ENCODE measurements around the gene PGGHG. TPM values are rescaled to one million over a fixed set of nuclear protein-coding genes. Genes with fewer than 3 reads are reported as not detected.

The PGGHG gene
- total RNA-seq, 1 donor from 2014 or later = 2.6 TPM

- H3K27ac ChIP-seq (ENCODE audit: low read depth, low read length) = no peak overlapping the region
- no peak overlapping the region for H3K4me3 ChIP-seq (ENCODE audit: low read length in 3 of 3)
- peaks cover 62 to 65% (median 65%) of the 10 kb centered on the region in 3 donors for H3K27me3 ChIP-seq (ENCODE audit: control insufficient read depth in 3 of 3, insufficient read depth in 3 of 3, low read length in 3 of 3)
- H3K4me1 ChIP-seq (ENCODE audit: control insufficient read depth in 3 of 3, insufficient read depth in 3 of 3, low read length in 3 of 3) = peaks cover 8 to 15% (median 10%) of the 10 kb centered on the region in 3 donors
- H3K9ac ChIP-seq (ENCODE audit: low read depth in 1 of 3, low read length in 3 of 3) = no peak overlapping the region
- H3K36me3 ChIP-seq (ENCODE audit: control insufficient read depth in 3 of 3, insufficient read depth in 3 of 3, low read length in 3 of 3) = no peaks in the 10 kb centered on the region
- no peaks in the 10 kb centered on the region for H3K9me3 ChIP-seq (ENCODE audit: control insufficient read depth in 3 of 3, low read length in 3 of 3)
Observed at GRCh38 chr11:279040-279965, 9.6 kb upstream of the PGGHG start.

GRCh38 chr11:279966-280705 is 8.8 kb upstream of the PGGHG start:
- peaks cover 68 to 71% (median 69%) of the 10 kb centered on the region in 3 donors for H3K27me3 ChIP-seq (ENCODE audit: control insufficient read depth in 3 of 3, insufficient read depth in 3 of 3, low read length in 3 of 3)
- no peak overlapping the region for H3K9ac ChIP-seq (ENCODE audit: low read depth in 1 of 3, low read length in 3 of 3)
- H3K4me1 ChIP-seq (ENCODE audit: control insufficient read depth in 3 of 3, insufficient read depth in 3 of 3, low read length in 3 of 3) = peaks cover 8 to 15% (median 10%) of the 10 kb centered on the region in 3 donors
- no peaks in the 10 kb centered on the region for H3K9me3 ChIP-seq (ENCODE audit: control insufficient read depth in 3 of 3, low read length in 3 of 3)
- H3K36me3 ChIP-seq (ENCODE audit: control insufficient read depth in 3 of 3, insufficient read depth in 3 of 3, low read length in 3 of 3) = no peaks in the 10 kb centered on the region
- peak overlapping the region in 1 of 3 donors; percentile 20 for H3K4me3 ChIP-seq (ENCODE audit: low read length in 3 of 3)
- no peak overlapping the region for H3K27ac ChIP-seq (ENCODE audit: low read depth, low read length)

GRCh38 chr11:280706-281485 is 8.0 kb upstream of the PGGHG start:
- peak overlapping the region in 1 of 3 donors; percentile 14 for H3K4me3 ChIP-seq (ENCODE audit: low read length in 3 of 3)
- H3K9me3 ChIP-seq (ENCODE audit: control insufficient read depth in 3 of 3, low read length in 3 of 3) = no peaks in the 10 kb centered on the region
- peaks cover 8 to 15% (median 10%) of the 10 kb centered on the region in 3 donors for H3K4me1 ChIP-seq (ENCODE audit: control insufficient read depth in 3 of 3, insufficient read depth in 3 of 3, low read length in 3 of 3)
- H3K36me3 ChIP-seq (ENCODE audit: control insufficient read depth in 3 of 3, insufficient read depth in 3 of 3, low read length in 3 of 3) = no peaks in the 10 kb centered on the region
- no peak overlapping the region for H3K27ac ChIP-seq (ENCODE audit: low read depth, low read length)
- H3K27me3 ChIP-seq (ENCODE audit: control insufficient read depth in 3 of 3, insufficient read depth in 3 of 3, low read length in 3 of 3) = peaks cover 72 to 79% (median 76%) of the 10 kb centered on the region in 3 donors
- H3K9ac ChIP-seq (ENCODE audit: low read depth in 1 of 3, low read length in 3 of 3) = no peak overlapping the region

- Histone ChIP-seq H3K27ac (ENCODE audit: low read depth, low read length) (no peak overlapping the region), H3K36me3 (ENCODE audit: control insufficient read depth in 3 of 3, insufficient read depth in 3 of 3, low read length in 3 of 3) (no peaks in the 10 kb centered on the region), H3K4me1 (ENCODE audit: control insufficient read depth in 3 of 3, insufficient read depth in 3 of 3, low read length in 3 of 3) (peaks cover 8 to 15% (median 10%) of the 10 kb centered on the region in 3 donors), H3K9me3 (ENCODE audit: control insufficient read depth in 3 of 3, low read length in 3 of 3) (no peaks in the 10 kb centered on the region), H3K9ac (ENCODE audit: low read depth in 1 of 3, low read length in 3 of 3) (no peak overlapping the region), H3K27me3 (ENCODE audit: control insufficient read depth in 3 of 3, insufficient read depth in 3 of 3, low read length in 3 of 3) (peaks cover 73 to 81% (median 78%) of the 10 kb centered on the region in 3 donors), H3K4me3 (ENCODE audit: low read length in 3 of 3) (no peak overlapping the region)
Observed at GRCh38 chr11:281486-282161, 7.3 kb upstream of the PGGHG start.

GRCh38 chr11:282171-282570 is 6.8 kb upstream of the PGGHG start:
- Histone ChIP-seq H3K27me3 (ENCODE audit: control insufficient read depth in 3 of 3, insufficient read depth in 3 of 3, low read length in 3 of 3) (peaks cover 76 to 81% (median 80%) of the 10 kb centered on the region in 3 donors), H3K27ac (ENCODE audit: low read depth, low read length) (no peak overlapping the region), H3K9me3 (ENCODE audit: control insufficient read depth in 3 of 3, low read length in 3 of 3) (no peaks in the 10 kb centered on the region), H3K4me1 (ENCODE audit: control insufficient read depth in 3 of 3, insufficient read depth in 3 of 3, low read length in 3 of 3) (peaks cover 8 to 15% (median 10%) of the 10 kb centered on the region in 3 donors), H3K9ac (ENCODE audit: low read depth in 1 of 3, low read length in 3 of 3) (no peak overlapping the region), H3K36me3 (ENCODE audit: control insufficient read depth in 3 of 3, insufficient read depth in 3 of 3, low read length in 3 of 3) (no peaks in the 10 kb centered on the region), H3K4me3 (ENCODE audit: low read length in 3 of 3) (no peak overlapping the region)

GRCh38 chr11:282630-283360 is 6.1 kb upstream of the PGGHG start:
- H3K9me3 ChIP-seq (ENCODE audit: control insufficient read depth in 3 of 3, low read length in 3 of 3) = no peaks in the 10 kb centered on the region
- peaks cover 81 to 84% (median 82%) of the 10 kb centered on the region in 3 donors for H3K27me3 ChIP-seq (ENCODE audit: control insufficient read depth in 3 of 3, insufficient read depth in 3 of 3, low read length in 3 of 3)
- H3K9ac ChIP-seq (ENCODE audit: low read depth in 1 of 3, low read length in 3 of 3) = no peak overlapping the region
- H3K4me3 ChIP-seq (ENCODE audit: low read length in 3 of 3) = no peak overlapping the region
- no peak overlapping the region for H3K27ac ChIP-seq (ENCODE audit: low read depth, low read length)
- peaks cover 8 to 16% (median 12%) of the 10 kb centered on the region in 3 donors for H3K4me1 ChIP-seq (ENCODE audit: control insufficient read depth in 3 of 3, insufficient read depth in 3 of 3, low read length in 3 of 3)
- H3K36me3 ChIP-seq (ENCODE audit: control insufficient read depth in 3 of 3, insufficient read depth in 3 of 3, low read length in 3 of 3) = no peaks in the 10 kb centered on the region

GRCh38 chr11:283405-284104 is 5.4 kb upstream of the PGGHG start:
- Histone ChIP-seq H3K27ac (ENCODE audit: low read depth, low read length) (no peak overlapping the region), H3K4me1 (ENCODE audit: control insufficient read depth in 3 of 3, insufficient read depth in 3 of 3, low read length in 3 of 3) (peaks cover 8 to 22% (median 19%) of the 10 kb centered on the region in 3 donors), H3K9ac (ENCODE audit: low read depth in 1 of 3, low read length in 3 of 3) (no peak overlapping the region), H3K27me3 (ENCODE audit: control insufficient read depth in 3 of 3, insufficient read depth in 3 of 3, low read length in 3 of 3) (peaks cover 80 to 83% (median 81%) of the 10 kb centered on the region in 3 donors), H3K4me3 (ENCODE audit: low read length in 3 of 3) (no peak overlapping the region), H3K36me3 (ENCODE audit: control insufficient read depth in 3 of 3, insufficient read depth in 3 of 3, low read length in 3 of 3) (no peaks in the 10 kb centered on the region), H3K9me3 (ENCODE audit: control insufficient read depth in 3 of 3, low read length in 3 of 3) (no peaks in the 10 kb centered on the region)

GRCh38 chr11:284105-285020 is 4.6 kb upstream of the PGGHG start:
- Histone ChIP-seq H3K9ac (ENCODE audit: low read depth in 1 of 3, low read length in 3 of 3) (no peak overlapping the region), H3K36me3 (ENCODE audit: control insufficient read depth in 3 of 3, insufficient read depth in 3 of 3, low read length in 3 of 3) (no peaks in the 10 kb centered on the region), H3K27ac (ENCODE audit: low read depth, low read length) (no peak overlapping the region), H3K4me3 (ENCODE audit: low read length in 3 of 3) (no peak overlapping the region), H3K9me3 (ENCODE audit: control insufficient read depth in 3 of 3, low read length in 3 of 3) (no peaks in the 10 kb centered on the region), H3K27me3 (ENCODE audit: control insufficient read depth in 3 of 3, insufficient read depth in 3 of 3, low read length in 3 of 3) (peaks cover 72 to 74% (median 74%) of the 10 kb centered on the region in 3 donors), H3K4me1 (ENCODE audit: control insufficient read depth in 3 of 3, insufficient read depth in 3 of 3, low read length in 3 of 3) (peaks cover 8 to 22% (median 19%) of the 10 kb centered on the region in 3 donors)
